Central memory CD4-positive, alpha-beta T cell (primary cell): ENCODE results near the gene YIPF3.
"Not testable (repeated sequence)": the region's sequence is repeated elsewhere in the genome, so short reads cannot be mapped to it uniquely, and the experiment has no call there.

Experiments
- DNase-seq: peaks from one replicate; pipeline ENCODE4 v3.0.0; 2022

YIPF3 gene

GRCh38 chr6:43491750-43492661 is 24.7 kb downstream of the YIPF3 start:
- no peak for DNase-seq

DNA sequence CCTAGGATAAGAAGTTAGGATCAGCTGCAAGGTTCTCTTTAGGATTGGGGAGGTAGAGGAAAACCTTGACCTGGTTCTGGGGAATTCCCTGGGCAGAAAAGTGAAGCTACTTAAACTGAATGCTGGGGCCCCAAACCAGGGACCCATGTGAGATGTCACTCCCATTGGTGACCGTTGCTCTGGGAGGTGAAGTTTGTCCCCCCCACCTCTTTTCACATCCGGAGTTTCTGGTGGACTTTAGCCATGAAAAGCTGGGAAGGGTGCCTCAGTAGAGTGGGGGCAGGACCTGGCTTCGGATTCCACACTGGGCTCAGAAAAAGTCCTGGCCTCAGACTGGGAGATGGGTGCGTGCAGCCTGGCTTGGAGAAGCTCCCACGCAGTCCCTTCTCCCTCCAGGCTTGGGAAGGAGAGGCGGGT is 26.2 kb downstream of the YIPF3 start:
- DNase-seq: no peak

DNA sequence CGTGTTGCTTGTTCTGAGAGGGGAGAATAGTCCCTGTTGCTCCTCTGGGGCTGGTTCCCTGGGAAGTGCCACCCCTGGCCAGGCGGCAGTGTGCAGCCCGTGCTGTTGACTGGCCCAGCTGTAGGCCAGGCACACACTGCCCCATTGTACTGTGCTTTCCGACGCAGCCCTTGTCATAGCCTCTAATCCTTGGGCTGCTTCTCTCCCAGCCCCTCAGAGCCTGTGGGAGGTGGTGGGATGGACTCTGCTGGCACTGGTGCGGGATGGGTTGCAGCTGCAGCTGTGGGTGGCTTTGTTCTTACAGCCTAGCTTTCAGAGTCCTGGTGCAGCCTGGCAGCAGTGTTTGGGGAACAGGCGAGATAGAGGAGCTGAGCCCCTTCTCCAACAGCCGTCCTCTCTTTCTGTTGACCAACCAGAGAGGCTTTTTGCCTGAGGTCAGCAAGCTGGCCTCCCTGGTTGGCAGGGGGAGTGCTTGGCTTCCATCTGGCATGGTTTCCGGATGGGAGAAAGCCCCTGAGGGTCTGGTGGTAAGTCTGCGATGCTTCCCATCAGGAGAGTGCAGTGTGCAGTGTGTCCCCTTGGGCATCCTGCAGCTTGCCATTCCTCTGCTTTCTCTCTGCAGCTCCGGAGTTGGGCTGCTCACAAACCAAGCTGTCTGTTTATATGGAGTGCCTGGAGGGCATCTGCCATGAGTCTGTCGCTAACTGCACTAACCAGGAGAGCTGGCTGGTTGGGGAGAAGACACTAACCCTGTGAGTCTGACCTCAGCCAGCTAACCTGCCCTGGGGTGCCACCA is 27.3 kb downstream of the YIPF3 start:
- no peak for DNase-seq

DNA sequence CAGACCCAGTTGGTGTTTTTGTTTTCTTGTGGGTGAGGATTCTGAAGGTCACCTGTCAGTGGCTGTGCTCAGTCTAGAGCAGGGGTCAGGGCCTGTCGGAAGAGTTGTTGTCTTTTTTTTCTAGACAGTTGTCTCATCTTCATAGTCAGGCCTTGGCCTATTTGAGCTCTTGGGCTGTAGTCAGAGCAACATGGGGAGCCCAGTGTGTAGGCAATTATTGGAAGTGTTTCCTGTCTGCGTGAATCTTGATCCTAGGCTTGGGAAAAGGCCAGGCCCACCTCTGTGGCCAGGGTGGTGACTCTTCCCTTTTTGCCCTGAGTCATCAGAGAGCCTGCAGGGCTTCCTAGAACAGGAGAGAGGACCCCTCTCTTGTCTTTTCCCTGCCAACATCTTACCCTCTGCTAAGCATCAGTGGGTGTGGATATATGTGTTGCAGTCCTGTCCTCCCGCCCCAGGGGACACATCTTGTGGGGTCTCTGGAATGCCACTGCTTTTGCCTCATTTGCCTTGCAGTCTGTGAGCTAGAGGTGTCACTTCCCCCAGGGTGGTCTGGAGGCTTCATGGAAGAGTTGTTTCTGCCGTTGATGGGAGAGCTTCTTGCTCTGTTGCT is 28.0 kb downstream of the YIPF3 start:
- no peak for DNase-seq

DNA sequence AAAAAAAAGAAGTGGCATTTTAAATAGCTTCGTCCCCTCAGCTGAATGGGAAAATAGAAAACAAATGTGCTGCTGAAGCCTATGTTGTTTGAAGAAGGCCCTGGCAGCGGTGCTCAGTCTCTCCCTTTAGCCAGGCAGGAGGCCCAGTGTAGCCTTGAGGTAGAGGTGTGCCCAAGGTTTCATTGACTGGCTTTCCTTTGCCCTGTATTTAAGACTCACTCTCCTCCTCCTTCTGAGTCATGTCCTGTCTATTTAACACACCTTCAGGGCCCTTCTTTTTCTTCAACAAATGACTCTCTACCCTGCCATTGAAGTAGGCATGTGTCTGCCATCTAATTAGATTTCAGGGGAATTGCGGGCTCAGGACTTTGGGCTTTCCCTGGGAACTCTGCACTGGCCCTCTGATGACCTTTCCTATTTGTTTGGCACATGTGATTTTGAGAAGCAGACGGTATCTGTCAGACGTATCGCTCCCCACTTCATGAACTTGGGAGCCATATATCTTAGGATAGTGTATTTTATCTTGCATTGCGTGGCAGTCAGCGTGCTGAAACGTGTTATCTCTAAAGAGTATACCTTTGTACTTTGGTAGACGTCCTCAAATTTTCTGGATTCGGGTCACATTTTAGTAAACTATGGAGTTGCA is 35.0 kb downstream of the YIPF3 start:
- no peak for DNase-seq

GRCh38 chr6:43481075-43481474 is 35.7 kb downstream of the YIPF3 start:
- no peak for DNase-seq

- DNase-seq: no peak
These were observed 38.7 kb downstream of the YIPF3 start for GRCh38 chr6:43478008-43478372.

DNA sequence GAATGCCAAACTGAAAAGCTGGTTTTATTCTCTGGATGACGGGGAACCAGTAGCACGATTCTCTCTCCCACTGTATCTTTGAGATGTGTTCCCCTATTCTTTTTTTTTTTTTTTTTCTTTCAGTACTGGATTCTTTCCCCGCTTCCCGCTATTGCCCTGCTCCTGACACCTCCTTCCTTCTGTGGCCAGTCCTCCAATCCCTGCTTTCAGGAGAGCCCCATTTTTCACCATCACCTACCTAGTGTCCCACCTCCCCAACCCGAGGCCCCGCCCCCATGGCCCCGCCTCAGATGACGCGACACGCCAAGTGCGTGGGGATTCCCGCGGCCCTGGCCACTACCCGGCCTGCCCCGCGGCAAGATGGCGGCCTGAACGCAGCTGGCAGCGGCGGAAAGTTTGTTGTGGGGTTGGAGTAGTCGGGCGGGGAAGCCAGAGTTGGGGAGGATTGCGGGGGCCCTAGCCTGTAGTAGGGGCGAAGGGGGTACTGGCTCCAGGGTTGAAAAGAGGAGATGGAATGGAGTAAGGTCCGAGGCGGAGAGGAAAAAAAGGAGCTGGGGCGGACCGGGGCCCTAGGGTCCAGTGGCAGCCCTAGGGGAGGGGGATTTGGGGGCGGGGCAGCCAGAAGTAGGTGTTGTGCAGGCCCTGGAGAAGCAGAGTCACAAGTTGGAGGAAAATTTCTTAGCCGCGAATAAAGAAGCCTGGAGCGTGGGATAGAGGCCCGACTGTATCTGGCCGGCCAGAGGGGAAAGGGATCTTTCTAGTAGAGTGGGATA is 39.3 kb downstream of the YIPF3 start, which contains the start of gene TJAP1:
Gene TJAP1 (plus strand): TSS at position 336 of the 773 bp plus-strand sequence. CDS start 21,432 bp downstream, outside the sequence.
- peak; percentile 93 for DNase-seq

- no peak for DNase-seq
These were observed 40.0 kb downstream of the YIPF3 start for GRCh38 chr6:43476746-43477145.

GRCh38 chr6:43475516-43475915 is 41.2 kb downstream of the YIPF3 start:
- DNase-seq: no peak

- DNase-seq: no peak
These were observed 44.2 kb downstream of the YIPF3 start for GRCh38 chr6:43472515-43472914.

DNA sequence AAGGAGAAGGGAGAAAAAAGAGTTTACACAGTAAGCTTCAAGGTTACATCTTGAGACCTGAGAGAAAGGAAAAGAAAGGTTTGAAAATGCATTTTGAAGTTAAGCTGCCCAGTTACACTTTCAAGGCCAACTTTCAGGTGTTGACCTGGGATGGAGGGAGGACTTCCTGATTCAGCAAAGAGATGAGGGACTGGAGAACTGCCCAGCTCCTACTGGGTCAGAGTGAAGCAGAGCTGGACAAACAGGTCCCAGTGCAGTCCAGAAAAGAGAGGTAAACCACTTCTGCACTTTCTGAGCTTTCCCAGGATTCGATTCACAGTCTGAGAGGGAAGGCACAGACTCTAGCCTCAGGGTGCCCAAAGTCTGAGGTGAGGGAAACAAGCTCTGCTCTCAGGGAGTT is 45.3 kb downstream of the YIPF3 start:
- no peak for DNase-seq

- DNase-seq: no peak
These were observed 46.8 kb downstream of the YIPF3 start for GRCh38 chr6:43469947-43470346.

DNA sequence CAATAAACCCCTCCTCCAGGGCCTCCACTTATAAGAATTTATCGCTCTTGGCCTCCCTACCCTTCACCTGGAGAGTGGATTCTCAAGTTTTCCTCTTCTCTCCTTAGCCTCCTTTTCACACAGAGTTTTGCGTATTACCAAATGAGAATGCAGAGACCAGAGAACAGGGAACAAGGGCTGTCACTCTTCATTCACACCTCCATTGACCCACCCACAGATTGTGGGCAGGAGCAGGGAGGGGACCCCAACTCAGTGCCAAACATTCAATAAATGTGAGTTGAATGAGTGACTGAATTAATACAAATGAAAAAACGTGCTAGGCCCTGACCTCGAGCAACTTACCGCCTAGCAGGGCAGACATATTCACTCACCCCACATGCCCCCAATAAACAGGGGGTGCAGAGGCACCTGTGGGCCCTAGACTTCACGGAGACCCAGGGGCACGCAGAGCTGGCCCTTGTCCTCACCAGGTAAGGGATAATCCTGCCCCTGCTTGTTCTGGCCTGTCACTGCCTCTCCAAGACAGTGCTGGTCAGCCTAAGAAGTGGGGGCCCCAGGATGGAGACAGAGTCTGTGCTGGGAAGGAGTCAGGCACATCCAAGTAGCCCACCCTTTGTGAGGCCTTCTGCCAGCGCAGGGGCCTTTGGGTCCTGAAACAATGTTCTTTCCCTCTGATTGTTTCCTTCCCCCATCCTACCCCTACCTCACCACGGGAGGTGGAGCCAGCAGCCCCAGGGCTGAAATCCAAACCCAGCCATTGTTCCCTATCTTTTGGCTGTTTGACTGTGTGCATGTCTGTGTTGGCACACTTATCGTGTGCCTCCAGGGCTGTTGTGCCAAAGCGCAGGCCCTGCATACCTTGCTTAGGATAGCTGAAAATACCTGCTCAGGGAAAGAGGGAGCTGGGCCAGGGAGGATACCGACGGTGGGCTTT is 47.7 kb downstream of the YIPF3 start:
- DNase-seq: no peak

- DNase-seq: no peak
These were observed 48.5 kb downstream of the YIPF3 start for GRCh38 chr6:43468240-43468639.

- DNase-seq: no peak
These were observed 49.0 kb downstream of the YIPF3 start for GRCh38 chr6:43467752-43468151.

- DNase-seq: not testable (repeated sequence)
These were observed 49.5 kb downstream of the YIPF3 start for GRCh38 chr6:43467265-43467664.

DNA sequence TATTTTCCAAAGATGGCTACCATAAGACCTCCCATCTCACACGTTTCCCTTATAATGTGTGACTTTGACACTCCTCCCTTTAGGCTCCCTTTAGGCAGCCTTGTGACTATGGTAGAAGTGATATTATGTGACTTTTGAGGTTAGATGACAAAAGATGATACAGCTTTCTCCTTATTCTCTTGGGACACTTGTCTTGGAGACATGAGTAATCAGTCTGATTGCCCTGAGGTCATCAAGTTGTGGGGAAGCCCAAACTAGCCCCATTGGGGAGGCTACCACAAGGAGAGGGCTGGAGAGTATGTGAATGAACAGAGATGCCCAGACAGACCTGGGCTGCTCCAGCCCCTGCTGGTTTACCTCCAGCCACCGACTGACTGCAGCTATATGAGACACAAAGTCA is 50.8 kb downstream of the YIPF3 start:
- no peak for DNase-seq

- DNase-seq: no peak
These were observed 52.4 kb downstream of the YIPF3 start for GRCh38 chr6:43464337-43464736.

GRCh38 chr6:43461936-43462335 is 54.8 kb downstream of the YIPF3 start:
- DNase-seq: no peak
